Testis (tissue), 2 donors: Measurements from ENCODE around the gene MYO1D.

Source experiments
- POLR2A ChIP-seq: fragments of 450-650 bp; IDR thresholded peaks from one replicate; pipeline ENCODE4 v1.6.1; 2017; ENCODE audit warnings: antibody characterized with exemption, mild to moderate bottlenecking, moderate library complexity
- TF ChIP-seq, protein P1 (sequence below), 3 experiments: fragments of 450-650 bp in 2 of 3; fragments of 200-600 bp in 1 of 3; sonication (generic) in 1 of 3; IDR thresholded peaks; one replicate each; pipeline ENCODE4 v1.5.1; 2016 to 2019; ENCODE audit warnings: antibody characterized with exemption in 3 of 3, mild to moderate bottlenecking in 2 of 3, moderate library complexity in 1 of 3

DNA sequence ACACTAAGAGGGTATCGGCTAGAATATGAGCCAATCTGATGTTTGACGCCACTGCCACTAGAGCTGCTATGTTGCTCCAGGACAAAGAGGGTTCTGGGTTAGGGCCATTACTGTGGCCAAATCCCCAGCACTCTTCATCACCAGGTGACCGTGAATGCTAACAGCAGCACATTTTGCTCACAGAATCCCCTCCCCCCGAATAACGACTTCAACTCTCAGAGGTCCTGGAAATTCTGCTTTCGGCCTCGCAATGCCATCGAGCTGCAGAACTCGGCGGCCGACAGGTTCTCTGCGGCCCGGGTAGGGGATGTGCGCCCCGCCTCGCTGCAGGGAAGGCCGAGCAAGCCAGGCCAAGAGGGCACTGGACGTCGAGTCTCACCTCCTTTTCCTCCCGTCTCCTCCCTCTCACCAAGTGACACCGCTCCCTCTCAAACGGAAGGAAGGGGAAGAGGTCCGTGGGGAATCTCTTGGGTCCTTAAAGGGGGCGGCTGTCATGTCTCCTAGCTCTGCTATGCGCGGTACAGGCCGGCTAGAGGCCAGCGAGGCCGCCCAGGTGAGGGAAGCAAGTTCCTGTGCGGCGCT, 358.2 kb downstream of the MYO1D start:
- TF ChIP-seq, protein P1, sequence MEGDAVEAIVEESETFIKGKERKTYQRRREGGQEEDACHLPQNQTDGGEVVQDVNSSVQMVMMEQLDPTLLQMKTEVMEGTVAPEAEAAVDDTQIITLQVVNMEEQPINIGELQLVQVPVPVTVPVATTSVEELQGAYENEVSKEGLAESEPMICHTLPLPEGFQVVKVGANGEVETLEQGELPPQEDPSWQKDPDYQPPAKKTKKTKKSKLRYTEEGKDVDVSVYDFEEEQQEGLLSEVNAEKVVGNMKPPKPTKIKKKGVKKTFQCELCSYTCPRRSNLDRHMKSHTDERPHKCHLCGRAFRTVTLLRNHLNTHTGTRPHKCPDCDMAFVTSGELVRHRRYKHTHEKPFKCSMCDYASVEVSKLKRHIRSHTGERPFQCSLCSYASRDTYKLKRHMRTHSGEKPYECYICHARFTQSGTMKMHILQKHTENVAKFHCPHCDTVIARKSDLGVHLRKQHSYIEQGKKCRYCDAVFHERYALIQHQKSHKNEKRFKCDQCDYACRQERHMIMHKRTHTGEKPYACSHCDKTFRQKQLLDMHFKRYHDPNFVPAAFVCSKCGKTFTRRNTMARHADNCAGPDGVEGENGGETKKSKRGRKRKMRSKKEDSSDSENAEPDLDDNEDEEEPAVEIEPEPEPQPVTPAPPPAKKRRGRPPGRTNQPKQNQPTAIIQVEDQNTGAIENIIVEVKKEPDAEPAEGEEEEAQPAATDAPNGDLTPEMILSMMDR (IDR thresholded peaks at IDR 0.05): no peak
- TF ChIP-seq POLR2A: no peak
